Left hindlimb (tissue), 1 donor: ENCODE measurements around the gene TRMT2B.
"Not testable (repeated sequence)": the region's sequence is repeated elsewhere in the genome, so short reads cannot be mapped to it uniquely, and the experiment has no call there.

Experiments used
- DNase-seq: peaks from one replicate; pipeline ENCODE4 v3.0.0-alpha.2; 2018

The TRMT2B gene

DNA sequence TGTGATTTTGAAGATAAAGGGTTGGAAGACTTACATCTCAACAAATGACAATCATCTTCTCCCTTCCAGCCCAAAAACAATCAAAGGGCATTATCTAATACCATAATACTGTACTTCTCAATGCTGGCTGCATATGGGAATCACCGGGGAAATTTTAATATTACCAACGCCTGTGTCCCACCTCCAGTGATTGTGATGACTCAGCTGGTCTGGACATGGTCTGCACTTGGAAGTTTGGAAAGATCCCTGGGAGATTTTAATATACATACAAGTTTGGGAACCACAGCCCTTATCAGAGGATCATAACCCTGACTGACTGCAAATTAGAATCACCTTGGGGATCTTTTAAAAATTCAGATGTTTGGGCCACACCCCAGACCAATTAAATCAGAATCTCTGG lies 52.5 kb downstream of the TRMT2B start:
- DNase-seq: no peak

DNA sequence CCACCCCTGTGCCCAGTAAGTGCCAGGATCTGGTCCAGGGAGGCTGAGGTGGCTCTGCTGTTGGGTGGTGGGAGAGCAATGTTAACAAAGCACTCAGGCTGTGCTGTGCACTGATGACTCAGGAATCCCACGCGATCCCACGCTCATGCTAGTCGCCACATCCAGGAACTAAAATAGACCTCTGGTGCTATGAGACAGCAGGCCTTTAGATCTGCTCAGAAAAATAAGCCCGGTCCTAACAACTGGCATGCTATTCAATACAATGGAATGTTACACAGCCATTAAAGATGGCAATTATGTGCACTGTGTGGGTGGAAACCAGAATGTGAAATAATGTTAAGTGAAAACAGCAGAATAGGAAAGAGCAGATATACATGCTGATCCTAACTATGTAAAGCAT lies 56.4 kb downstream of the TRMT2B start:
- no peak for DNase-seq

GRCh38 chrX:100994352-100995281 lies 57.3 kb downstream of the TRMT2B start:
- DNase-seq: no peak

GRCh38 chrX:100990139-100990538 lies 61.8 kb downstream of the TRMT2B start:
- no peak for DNase-seq

DNA sequence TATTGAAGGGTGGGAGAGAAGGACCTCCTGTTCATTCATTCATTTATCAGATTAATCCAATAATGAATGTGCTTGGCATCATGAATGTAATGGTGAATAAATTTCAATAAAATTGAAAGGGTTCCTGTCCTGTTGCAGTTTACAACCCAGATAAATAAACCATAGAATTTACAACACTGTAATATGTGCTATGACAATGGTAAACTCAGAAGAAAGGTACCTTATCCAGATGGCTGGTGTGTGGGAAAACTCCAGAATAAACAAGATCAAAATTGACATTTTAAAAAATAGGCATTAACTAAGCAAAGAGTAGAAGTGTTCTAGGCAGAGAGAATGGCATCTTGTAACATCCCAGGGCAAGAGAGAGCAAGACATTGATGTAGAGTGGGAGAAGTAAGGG lies 67.1 kb downstream of the TRMT2B start:
- DNase-seq: no peak

- not testable (repeated sequence) for DNase-seq
Measured at GRCh38 chrX:100981498-100981845, 70.4 kb downstream of the TRMT2B start.

GRCh38 chrX:100980608-100981497 lies 71.1 kb downstream of the TRMT2B start:
- DNase-seq: no peak

GRCh38 chrX:100979881-100980607 lies 71.9 kb downstream of the TRMT2B start:
- no peak for DNase-seq

- DNase-seq: no peak
Measured at GRCh38 chrX:100976211-100976610, 75.7 kb downstream of the TRMT2B start.

- DNase-seq: no peak
Measured at GRCh38 chrX:100975212-100975611, 76.7 kb downstream of the TRMT2B start.

GRCh38 chrX:100973411-100973810 lies 78.5 kb downstream of the TRMT2B start:
- no peak for DNase-seq

DNA sequence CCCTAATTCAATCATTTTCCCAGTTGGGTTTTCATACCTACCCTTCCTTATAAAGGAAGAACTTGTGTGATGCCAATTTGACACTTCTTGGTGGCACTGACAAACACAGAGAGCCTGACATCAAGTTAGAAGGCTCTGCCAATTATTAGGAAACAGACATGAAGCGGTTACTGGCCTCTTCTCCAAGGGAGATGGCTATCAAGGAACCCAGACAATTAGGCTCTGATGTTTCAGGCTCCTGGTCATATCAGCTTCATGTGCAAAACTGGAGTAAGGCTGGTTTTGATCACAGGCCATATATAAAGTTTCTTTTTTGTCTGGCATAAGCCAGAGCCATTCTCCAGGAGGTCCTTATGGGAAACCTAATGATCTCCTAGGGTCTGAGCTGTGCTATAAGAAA lies 82.0 kb downstream of the TRMT2B start:
- DNase-seq: no peak

GRCh38 chrX:100969408-100969807 lies 82.5 kb downstream of the TRMT2B start, which contains the start of gene ARL13A:
ARL13A (plus strand) TSS chrX:100969708; CDS start chrX:100973690, 3,982 bp downstream.
- DNase-seq: no peak

DNA sequence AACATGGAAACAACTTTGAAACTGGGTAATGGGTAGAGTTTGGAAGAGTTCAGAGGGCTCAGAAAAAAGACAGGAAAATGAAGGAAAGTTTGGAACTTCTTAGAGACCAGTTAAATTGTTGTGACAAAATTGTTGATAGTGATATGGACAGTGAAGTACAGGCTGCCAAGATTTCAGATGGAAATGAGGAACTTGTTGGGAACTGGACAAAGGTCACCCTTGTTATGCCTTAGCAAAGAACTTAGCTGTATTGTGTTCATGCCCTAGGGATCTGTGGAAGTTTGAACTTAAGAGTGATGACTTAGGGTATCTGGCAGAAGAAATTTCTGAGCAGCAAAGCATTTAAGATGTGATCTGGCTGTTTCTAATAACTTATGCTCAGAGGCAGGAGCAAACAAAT lies 87.5 kb downstream of the TRMT2B start:
- DNase-seq: no peak

GRCh38 chrX:100962811-100963210 lies 89.1 kb downstream of the TRMT2B start:
- DNase-seq: no peak
